Mesenchymal stem cell (in vitro differentiated cells and primary cell): Measurements from ENCODE around the gene SERPINH1.

ENCODE experiments used
- DNase-seq: peaks from one replicate; pipeline ENCODE4 v3.0.0-alpha.2; 2013
- H2AFZ ChIP-seq: one replicate; pipeline ENCODE4 v1.6.1; 2013; ENCODE audit warnings: low read depth, mild to moderate bottlenecking, control low read depth, inconsistent platforms, low read length, moderate library complexity
- H2AK5ac ChIP-seq: 2 replicates; pipeline ENCODE4 v1.6.1; 2013; ENCODE audit warnings: low read length, moderate library complexity, mild to moderate bottlenecking, inconsistent platforms; ENCODE audit not compliant: severe bottlenecking
- H2BK120ac ChIP-seq: one replicate; pipeline ENCODE4 v1.6.1; 2013; ENCODE audit warnings: low read depth, mild to moderate bottlenecking, inconsistent platforms, low read length, moderate library complexity
- H2BK12ac ChIP-seq, 2 experiments: one replicate each; pipeline ENCODE4 v1.6.1; 2013; ENCODE audit warnings: inconsistent platforms in 2 of 2, low read length in 2 of 2, mild to moderate bottlenecking in 2 of 2, moderate library complexity in 2 of 2, control low read depth in 1 of 2
- H2BK15ac ChIP-seq: one replicate; pipeline ENCODE4 v1.6.1; 2013; ENCODE audit warnings: mild to moderate bottlenecking, low read depth, inconsistent platforms; ENCODE audit not compliant: poor library complexity, severe bottlenecking
- H2BK5ac ChIP-seq: 2 replicates; pipeline ENCODE4 v1.6.1; 2013; ENCODE audit warnings: low read depth, mild to moderate bottlenecking, low read length, control low read depth, inconsistent platforms; ENCODE audit not compliant: poor library complexity, severe bottlenecking
- H3K14ac ChIP-seq, 2 experiments: one replicate each; pipeline ENCODE4 v1.6.1; 2013; ENCODE audit warnings: inconsistent platforms in 2 of 2, low read length in 2 of 2, control low read depth in 1 of 2, mild to moderate bottlenecking in 1 of 2, moderate library complexity in 1 of 2
- H3K18ac ChIP-seq, 2 experiments: one replicate each; pipeline ENCODE4 v1.6.1; 2013; ENCODE audit warnings: inconsistent platforms in 2 of 2, low read length in 2 of 2, control low read depth in 1 of 2, low read depth in 1 of 2, mild to moderate bottlenecking in 1 of 2
- H3K23ac ChIP-seq, 2 experiments: one replicate each; pipeline ENCODE4 v1.6.1; 2013; ENCODE audit warnings: inconsistent platforms in 2 of 2, low read length in 2 of 2, mild to moderate bottlenecking in 2 of 2, moderate library complexity in 2 of 2, control low read depth in 1 of 2
- H3K27ac ChIP-seq: 2 replicates; pipeline ENCODE4 v1.5.1; 2013; ENCODE audit warnings: mild to moderate bottlenecking, moderate library complexity, low read length, control low read depth, inconsistent platforms; ENCODE audit not compliant: poor library complexity, severe bottlenecking
- H3K27me3 ChIP-seq, 2 experiments: 2 replicates each; pipeline versions ENCODE4 v1.6.1 to v1.7.0; 2013; ENCODE audit warnings: low read length in 2 of 2, mild to moderate bottlenecking in 2 of 2, moderate library complexity in 2 of 2, control low read depth in 1 of 2, inconsistent platforms in 1 of 2; ENCODE audit not compliant: control insufficient read depth in 1 of 2, insufficient read depth in 1 of 2
- H3K36me3 ChIP-seq, 2 experiments: 2 replicates each; pipeline versions ENCODE4 v1.6.1 to v1.7.0; 2013; ENCODE audit warnings: low read length in 2 of 2, control low read depth in 1 of 2, inconsistent platforms in 1 of 2, low read depth in 1 of 2, mild to moderate bottlenecking in 1 of 2; ENCODE audit not compliant: insufficient read depth in 2 of 2, control insufficient read depth in 1 of 2
- H3K4ac ChIP-seq, 2 experiments: one replicate each; pipeline ENCODE4 v1.6.1; 2013; ENCODE audit warnings: inconsistent platforms in 2 of 2, low read length in 2 of 2, mild to moderate bottlenecking in 2 of 2, moderate library complexity in 2 of 2, control low read depth in 1 of 2, low read depth in 1 of 2
- H3K4me1 ChIP-seq: 2 replicates; pipeline ENCODE4 v1.6.1; 2013; ENCODE audit warnings: low read depth, low read length, control low read depth; ENCODE audit not compliant: control insufficient read depth, insufficient read depth
- H3K4me2 ChIP-seq: 2 replicates; pipeline ENCODE4 v1.6.1; 2013; ENCODE audit warnings: low read length, mild to moderate bottlenecking, inconsistent platforms; ENCODE audit not compliant: poor library complexity, severe bottlenecking
- H3K4me3 ChIP-seq, 2 experiments: 2 replicates each; pipeline versions ENCODE4 v1.5.1 to v1.7.0; 2013; ENCODE audit warnings: low read length in 2 of 2, mild to moderate bottlenecking in 2 of 2, control low read depth in 1 of 2, low read depth in 1 of 2; ENCODE audit not compliant: insufficient read depth in 1 of 2
- H3K79me1 ChIP-seq: replicated peaks from 2 replicates; pipeline ENCODE4 v1.6.1; 2013; ENCODE audit warnings: mild to moderate bottlenecking, control low read depth, low read length, inconsistent platforms; ENCODE audit not compliant: poor library complexity, severe bottlenecking
- H3K9ac ChIP-seq: 2 replicates; pipeline ENCODE4 v1.7.0; 2013; ENCODE audit warnings: mild to moderate bottlenecking, low read length, moderate library complexity
- H3K9me3 ChIP-seq: 2 replicates; pipeline ENCODE4 v1.7.0; 2013; ENCODE audit warnings: mild to moderate bottlenecking, low read length; ENCODE audit not compliant: control insufficient read depth
- H4K8ac ChIP-seq: one replicate; pipeline ENCODE4 v1.6.1; 2013; ENCODE audit warnings: inconsistent platforms, mild to moderate bottlenecking, low read length, moderate library complexity
- H4K91ac ChIP-seq: one replicate; pipeline ENCODE4 v1.6.1; 2013; ENCODE audit warnings: mild to moderate bottlenecking, low read length, inconsistent platforms
- WGBS: methylation state at CpG from one replicate; pipeline ENCODE4 v1.1.7; 2013; ENCODE audit warnings: mixed read lengths; 5-methylcytosine and 5-hydroxymethylcytosine counted together

SERPINH1 gene

DNA sequence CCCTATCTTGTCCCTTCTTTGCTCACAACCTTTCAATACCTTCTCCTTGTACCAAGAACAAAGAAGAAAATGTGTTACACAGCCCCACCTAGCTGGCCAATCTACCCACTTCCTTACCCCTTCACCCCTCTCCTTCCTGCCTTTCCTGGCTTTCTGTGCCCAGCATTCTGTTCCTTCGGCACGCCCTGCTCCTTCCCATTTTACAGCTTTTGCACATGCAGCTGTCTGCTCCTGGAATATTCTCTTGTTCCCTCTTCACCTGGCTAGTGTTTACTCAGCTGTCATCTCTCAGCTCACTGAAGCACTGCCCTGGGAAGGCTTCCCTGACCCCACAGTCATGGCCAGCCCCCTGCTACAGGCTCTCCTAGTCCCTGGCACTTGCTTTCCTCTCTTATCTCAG is 30.7 kb downstream of the SERPINH1 start:
- Histone ChIP-seq H2BK12ac (no peak overlapping the region), H4K91ac (no peak overlapping the region), H3K4ac (no peak overlapping the region), H3K9me3 (no peaks in the 10 kb centered on the region), H3K27me3 (peaks cover 0 to 47% of the 10 kb centered on the region in 2 experiments), H2AK5ac (no peak overlapping the region), H3K27ac (no peak overlapping the region), H4K8ac (no peak overlapping the region), H2BK120ac (no peak overlapping the region), H3K36me3 (peaks cover 0 to 2% of the 10 kb centered on the region in 2 experiments), H3K23ac (no peak overlapping the region), H3K79me1 (no peaks in the 10 kb centered on the region), H3K4me3 (no peak overlapping the region), H3K18ac (no peak overlapping the region), H3K4me2 (no peak overlapping the region), H3K14ac (no peak overlapping the region), H2BK5ac (no peak overlapping the region), H3K4me1 (no peaks in the 10 kb centered on the region), H3K9ac (no peak overlapping the region), H2BK15ac (no peak overlapping the region), H2AFZ (no peak overlapping the region)
- WGBS: 77% methylated on average over 2 of the region's 2 CpGs
- no peak for DNase-seq

DNA sequence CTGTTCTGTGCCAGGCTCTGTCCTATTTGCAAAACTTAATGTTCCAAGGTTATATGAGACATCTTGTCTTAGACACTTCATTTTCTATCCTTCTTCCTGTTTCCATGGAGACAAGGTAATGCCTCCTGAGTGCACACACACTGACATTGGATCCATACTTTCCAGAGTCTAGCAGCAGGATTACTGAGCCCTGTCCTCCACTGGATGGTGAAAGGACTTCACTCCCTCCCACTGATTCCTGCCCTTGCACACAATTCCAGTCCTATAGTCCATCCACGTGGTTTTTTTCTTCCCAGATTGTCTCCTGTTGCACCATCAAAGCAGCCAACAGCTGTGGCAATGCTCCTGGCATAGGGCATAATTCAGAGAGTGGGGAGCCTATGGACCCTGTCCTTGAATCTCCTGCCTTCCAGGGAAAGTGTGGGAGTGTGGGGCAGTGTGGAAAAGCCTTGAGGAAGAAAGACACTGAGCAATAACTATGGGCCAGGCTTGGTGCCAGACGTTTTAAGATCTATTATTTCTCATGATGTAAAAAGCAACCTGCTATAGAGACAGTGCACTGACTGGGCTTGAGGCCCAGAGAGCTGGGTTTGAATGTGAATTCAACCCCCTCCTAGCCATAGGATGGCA is 31.3 kb downstream of the SERPINH1 start:
- Histone ChIP-seq H2BK12ac (no peak overlapping the region), H2AFZ (no peak overlapping the region), H3K4me3 (no peak overlapping the region), H3K27me3 (peaks cover 0 to 50% of the 10 kb centered on the region in 2 experiments), H3K18ac (no peak overlapping the region), H2BK15ac (no peak overlapping the region), H3K9ac (no peak overlapping the region), H3K9me3 (no peaks in the 10 kb centered on the region), H3K14ac (no peak overlapping the region), H4K91ac (no peak overlapping the region), H3K23ac (no peak overlapping the region), H3K27ac (no peak overlapping the region), H2AK5ac (no peak overlapping the region), H2BK5ac (no peak overlapping the region), H3K36me3 (peaks cover 0 to 2% of the 10 kb centered on the region in 2 experiments), H2BK120ac (no peak overlapping the region), H3K4me1 (no peaks in the 10 kb centered on the region), H3K4me2 (no peak overlapping the region), H3K79me1 (no peaks in the 10 kb centered on the region), H3K4ac (no peak overlapping the region), H4K8ac (no peak overlapping the region)
- DNase-seq: no peak
- WGBS: 83% methylated on average over 2 of the region's 2 CpGs

GRCh38 chr11:75594211-75594610 is 32.2 kb downstream of the SERPINH1 start:
- Histone ChIP-seq H2AFZ (no peak overlapping the region), H3K27me3 (peaks cover 0 to 55% of the 10 kb centered on the region in 2 experiments), H3K4me3 (no peak overlapping the region), H2BK12ac (no peak overlapping the region), H3K79me1 (no peaks in the 10 kb centered on the region), H3K4me2 (no peak overlapping the region), H3K9me3 (no peaks in the 10 kb centered on the region), H3K18ac (no peak overlapping the region), H3K9ac (no peak overlapping the region), H4K8ac (no peak overlapping the region), H3K23ac (no peak overlapping the region), H2BK5ac (no peak overlapping the region), H2AK5ac (no peak overlapping the region), H3K36me3 (peaks cover 0 to 2% of the 10 kb centered on the region in 2 experiments), H2BK15ac (no peak overlapping the region), H3K4ac (no peak overlapping the region), H3K27ac (no peak overlapping the region), H3K4me1 (no peaks in the 10 kb centered on the region), H4K91ac (no peak overlapping the region), H2BK120ac (no peak overlapping the region), H3K14ac (no peak overlapping the region)
- no peak for DNase-seq
- WGBS: 90% methylated on average over 6 of the region's 6 CpGs

GRCh38 chr11:75595429-75595828 is 33.4 kb downstream of the SERPINH1 start:
- WGBS: 96% methylated on average over 2 of the region's 2 CpGs

More at GRCh38 chr11:75595429-75595828, 33.4 kb downstream of the SERPINH1 start:
- Histone ChIP-seq H2AK5ac (no peak overlapping the region), H4K8ac (no peak overlapping the region), H3K9me3 (no peaks in the 10 kb centered on the region), H3K4ac (no peak overlapping the region), H2BK15ac (no peak overlapping the region), H3K23ac (no peak overlapping the region), H3K79me1 (no peaks in the 10 kb centered on the region), H3K36me3 (peaks cover 0 to 2% of the 10 kb centered on the region in 2 experiments), H2BK12ac (no peak overlapping the region), H2BK120ac (no peak overlapping the region), H2BK5ac (no peak overlapping the region), H3K9ac (no peak overlapping the region), H2AFZ (no peak overlapping the region), H3K27me3 (peaks cover 0 to 66% of the 10 kb centered on the region in 2 experiments), H3K14ac (no peak overlapping the region), H3K4me3 (no peak overlapping the region), H3K4me1 (no peaks in the 10 kb centered on the region), H4K91ac (no peak overlapping the region), H3K4me2 (no peak overlapping the region), H3K27ac (no peak overlapping the region), H3K18ac (no peak overlapping the region)
- DNase-seq: no peak
